Measurements from ENCODE around the gene PWWP2A. TPM values are rescaled to one million over a fixed set of nuclear protein-coding genes. Genes with fewer than 3 reads are reported as not detected.

PWWP2A gene
- total and polyA plus RNA-seq, 2 of the 8 experiments (the other 6 are each of a cell fraction or from before 2014, with no cell fraction given), result 18.5 to 63.0 TPM

DNA sequence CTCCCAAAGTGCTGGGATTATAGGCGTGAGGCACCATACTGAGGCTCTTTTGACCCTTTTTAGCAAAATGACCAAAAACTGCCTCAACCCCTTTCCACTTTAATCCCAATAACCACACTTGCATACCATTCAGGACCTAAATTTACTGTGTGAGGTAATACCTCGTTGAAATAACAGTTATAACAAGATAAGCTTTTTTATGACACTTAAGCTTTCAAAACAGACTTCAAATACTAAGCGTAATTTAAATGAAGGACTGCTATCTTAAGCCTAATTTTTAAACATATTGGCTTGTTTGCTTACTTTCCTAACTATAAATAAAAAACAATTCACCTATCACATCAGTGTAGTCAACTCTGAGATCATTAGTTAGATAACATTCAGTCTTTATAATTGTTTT, 37.8 kb downstream of the PWWP2A start:
- Histone ChIP-seq H3K4ac (replicated peaks; ENCODE audit: insufficient read length, low read depth, low read length) (no peak overlapping the region), H2BK20ac (ENCODE audit: low read length) (no peak overlapping the region), H3K79me1 (ENCODE audit: low read depth, low read length) (no peaks in the 10 kb centered on the region; the same call in 1 of the 2 replicates), H3K27me3 (replicated peaks in 1 of 4; ENCODE audit: control insufficient read depth in 3 of 4, extremely low read depth in 1 of 4, insufficient read depth in 3 of 4, low read length in 3 of 4) (no peaks in the 10 kb centered on the region), H3K9me3 (ENCODE audit: insufficient read depth in 2 of 2, low read depth in 1 of 2, low read length in 1 of 2) (no peaks in the 10 kb centered on the region), H3K14ac (ENCODE audit: insufficient read length) (no peak overlapping the region), H3K4me2 (ENCODE audit: insufficient read depth in 1 of 2, low read depth in 2 of 2, low read length in 2 of 2) (no peak overlapping the region), H2AFZ (ENCODE audit: low read length) (no peak overlapping the region), H3K56ac (replicated peaks; ENCODE audit: insufficient read length, low read depth, low read length) (no peak overlapping the region), H4K8ac (ENCODE audit: extremely low read depth, insufficient read depth, low read length) (no peak overlapping the region), H2BK5ac (ENCODE audit: low read depth, low read length) (no peak overlapping the region), H3K27ac (ENCODE audit: low read depth, low read length) (no peak overlapping the region), H3K4me3 (ENCODE audit: extremely low read depth in 1 of 4, insufficient read depth in 2 of 4, low read depth in 3 of 4, low read length in 4 of 4) (no peak overlapping the region), H2BK15ac (ENCODE audit: low read length) (no peak overlapping the region), H4K5ac (ENCODE audit: insufficient read length, low read depth, low read length) (no peak overlapping the region), H3K4me1 (replicated peaks in 1 of 4; ENCODE audit: control insufficient read depth in 3 of 4, insufficient read depth in 4 of 4, low read length in 3 of 4) (peaks cover 0 to 10% (median 0%) of the 10 kb centered on the region in 4 experiments; a peak in 2 of 7 replicates), H4K91ac (replicated peaks; ENCODE audit: insufficient read length, low read length) (no peak overlapping the region), H4K20me1 (replicated peaks in 1 of 2; ENCODE audit: control insufficient read depth in 1 of 2, insufficient read depth in 2 of 2, low read length in 2 of 2) (no peaks in the 10 kb centered on the region), H3K36me3 (ENCODE audit: control insufficient read depth in 2 of 4, insufficient read depth in 4 of 4, low read length in 3 of 4) (peaks cover 0 to 13% (median 10%) of the 10 kb centered on the region in 4 experiments; a peak in 5 of 8 replicates), H3K23me2 (ENCODE audit: low read depth, low read length) (no peaks in the 10 kb centered on the region), H2AK5ac (ENCODE audit: low read depth, low read length) (no peak overlapping the region), H3K18ac (ENCODE audit: extremely low read depth, low read length) (no peak overlapping the region), H3K23ac (ENCODE audit: insufficient read length) (no peak overlapping the region), H3K79me2 (ENCODE audit: control insufficient read depth in 1 of 2, insufficient read depth in 2 of 2, low read length in 2 of 2) (no peaks in the 10 kb centered on the region; a peak in 1 of 4 replicates), H3K9ac (replicated peaks in 1 of 4; ENCODE audit: extremely low read depth in 1 of 4, low read depth in 3 of 4, low read length in 3 of 4) (no peak overlapping the region), H2BK12ac (ENCODE audit: low read depth, low read length) (no peak overlapping the region), H2BK120ac (replicated peaks; ENCODE audit: low read depth, low read length) (no peak overlapping the region)
- DNase-seq (ENCODE audit: low read depth in 1 of 2, low spot score in 2 of 2) (no peak), FAIRE-seq (no peak)
- ChIA-PET POLR2A (ENCODE audit: partially characterized antibody) (interaction anchor here (0.6 to 4.5 kb wide), 13 partner anchors 9 to 264 kb away, joined by 3 to 16 read pairs (median 6); partner anchors contain the start of gene TTC1), CTCF (ENCODE audit: partially characterized antibody) (interaction anchor here (0.6 to 3.6 kb wide), 43 partner anchors 11 to 319 kb away, joined by 3 to 52 read pairs (median 4); no protein-coding TSS in a partner anchor)
- WGBS, 2 experiments (ENCODE audit: extremely low coverage in 1 of 2, insufficient coverage in 1 of 2, insufficient read length in 1 of 2, insufficient replicate concordance in 2 of 2, low coverage in 1 of 2, low lambda C conversion rate in 2 of 2, missing lambda C conversion rate in 1 of 2), result 86% methylated on average over 3 of the region's 3 CpGs; no CpG with 5 or more reads in 1 of the 2 experiments
- TF ChIP-seq ASH2L (IDR thresholded peaks at IDR 0.05; ENCODE audit: low read length) (no peak), CBX8 (IDR thresholded peaks at IDR 0.05; ENCODE audit: borderline replicate concordance, low read depth, low read length) (no peak), KDM5A (IDR thresholded peaks at IDR 0.05; ENCODE audit: low read length) (no peak), HDAC2 (IDR thresholded peaks at IDR 0.05; ENCODE audit: borderline replicate concordance in 1 of 2, low read depth in 2 of 2, low read length in 2 of 2) (no peak), GABPA (IDR thresholded peaks at IDR 0.05; ENCODE audit: borderline replicate concordance, insufficient read depth, low read length) (no peak), JUND (IDR thresholded peaks at IDR 0.05; ENCODE audit: low read length) (no peak), NANOG (IDR thresholded peaks at IDR 0.05; ENCODE audit: insufficient read depth, low read depth, low read length, poor library complexity, severe bottlenecking) (no peak), BACH1 (IDR thresholded peaks at IDR 0.05; ENCODE audit: low read length) (no peak), CHD2 (IDR thresholded peaks at IDR 0.05; ENCODE audit: low read length) (no peak), ZNF274 (IDR thresholded peaks at IDR 0.05; ENCODE audit: borderline replicate concordance, extremely low read depth, low read length) (no peak), POLR2A (IDR thresholded peaks at IDR 0.05; ENCODE audit: control extremely low read depth in 1 of 2, low read depth in 2 of 2, low read length in 2 of 2) (no peak)
- TF ChIP-seq, protein P1, sequence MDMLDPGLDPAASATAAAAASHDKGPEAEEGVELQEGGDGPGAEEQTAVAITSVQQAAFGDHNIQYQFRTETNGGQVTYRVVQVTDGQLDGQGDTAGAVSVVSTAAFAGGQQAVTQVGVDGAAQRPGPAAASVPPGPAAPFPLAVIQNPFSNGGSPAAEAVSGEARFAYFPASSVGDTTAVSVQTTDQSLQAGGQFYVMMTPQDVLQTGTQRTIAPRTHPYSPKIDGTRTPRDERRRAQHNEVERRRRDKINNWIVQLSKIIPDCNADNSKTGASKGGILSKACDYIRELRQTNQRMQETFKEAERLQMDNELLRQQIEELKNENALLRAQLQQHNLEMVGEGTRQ (IDR thresholded peaks at IDR 0.05; ENCODE audit: low read length), result no peak
